Smooth muscle cell (in vitro differentiated cells): Measurements from ENCODE around the gene LDLRAD3. TPM values are rescaled to one million over a fixed set of nuclear protein-coding genes. Genes with fewer than 3 reads are reported as not detected.

Source experiments
- DNase-seq: peaks from one replicate; lab custom pipeline; 2025; ENCODE audit not compliant: unreplicated experiment; lab: John Stamatoyannopoulos, UW
- H2AFZ ChIP-seq: fragments of 200-600 bp; sonication (generic); 2 replicates; pipeline ENCODE4 v1.6.0; 2016; ENCODE audit warnings: antibody characterized with exemption, low read depth, mild to moderate bottlenecking
- H3F3A ChIP-seq: fragments of 200-600 bp; sonication (generic); 2 replicates; pipeline ENCODE4 v1.6.0; 2017; ENCODE audit warnings: antibody characterized with exemption, low read depth
- H3K27ac ChIP-seq: fragments of 200-600 bp; sonication (generic); 2 replicates; pipeline ENCODE4 v1.5.1; 2016; ENCODE audit warnings: low read depth, mild to moderate bottlenecking
- H3K27me3 ChIP-seq: fragments of 200-600 bp; sonication (generic); 2 replicates; pipeline ENCODE4 v1.6.1; 2016; ENCODE audit warnings: low read depth, mild to moderate bottlenecking
- H3K36me3 ChIP-seq: fragments of 200-600 bp; sonication (generic); 2 replicates; pipeline ENCODE4 v1.5.1; 2016; ENCODE audit warnings: low read depth
- H3K4me1 ChIP-seq: fragments of 200-600 bp; sonication (generic); 2 replicates; pipeline ENCODE4 v1.5.1; 2016; ENCODE audit warnings: low read depth
- H3K4me2 ChIP-seq: fragments of 200-600 bp; sonication (generic); 2 replicates; pipeline ENCODE4 v1.6.0; 2016; ENCODE audit warnings: mild to moderate bottlenecking
- H3K4me3 ChIP-seq: fragments of 200-600 bp; sonication (generic); 2 replicates; pipeline ENCODE4 v1.5.1; 2016; ENCODE audit warnings: mild to moderate bottlenecking
- H3K79me2 ChIP-seq: fragments of 200-600 bp; sonication (generic); 2 replicates; pipeline ENCODE4 v1.6.0; 2016; ENCODE audit warnings: low read depth, mild to moderate bottlenecking
- H3K9ac ChIP-seq: fragments of 200-600 bp; sonication (generic); 2 replicates; pipeline ENCODE4 v1.6.0; 2016; ENCODE audit warnings: low read depth
- H3K9me3 ChIP-seq: fragments of 200-600 bp; sonication (generic); replicated peaks from 2 replicates; pipeline ENCODE4 v1.5.1; 2016; ENCODE audit warnings: low read depth
- H4K20me1 ChIP-seq: fragments of 200-600 bp; sonication (generic); 2 replicates; pipeline ENCODE4 v1.6.0; 2016; ENCODE audit warnings: low read depth
- WGBS: methylation state at CpG from one replicate; pipeline ENCODE4 v1.1.7; 2016; ENCODE audit warnings: low lambda C conversion rate; 5-methylcytosine and 5-hydroxymethylcytosine counted together
- polyA plus RNA-seq: library from polyadenylated mRNA; unstranded; fragments of >200 nt; fragmentation: Nextera tagmentation; extraction: Ambion mirVana; gene quantifications from 2 replicates; pipeline ENCODE4 v1.2.1, GENCODE V29; 2016
- total RNA-seq: library from RNA; depleted of rRNA; stranded (reverse); fragments of >200 nt; gene quantifications from 2 replicates; pipeline ENCODE4 v1.2.3, GENCODE V29; 2014
- TF ChIP-seq, protein P1 (sequence below): fragments of 200-600 bp; sonication (generic); IDR thresholded peaks from 2 replicates; pipeline ENCODE4 v1.5.1; 2017; ENCODE audit warnings: borderline replicate concordance, mild to moderate bottlenecking, antibody characterized with exemption; ENCODE audit not compliant: insufficient read depth, poor library complexity, severe bottlenecking

LDLRAD3 gene
- total and polyA plus RNA-seq, 2 experiments from 2014 or later: 6.1 to 10.0 TPM

GRCh38 chr11:35980686-35981390 is 37.0 kb downstream of the LDLRAD3 start:
- Histone ChIP-seq H3K79me2 (peaks cover 19% of the 10 kb centered on the region), H4K20me1 (peaks cover 55% of the 10 kb centered on the region), H3K27ac (no peak overlapping the region), H3K9ac (no peak overlapping the region), H2AFZ (no peak overlapping the region), H3K27me3 (no peaks in the 10 kb centered on the region), H3K9me3 (no peaks in the 10 kb centered on the region), H3K4me2 (no peak overlapping the region), H3K4me3 (no peak overlapping the region), H3K36me3 (no peaks in the 10 kb centered on the region), H3K4me1 (peaks cover 10% of the 10 kb centered on the region), H3F3A (no peaks in the 10 kb centered on the region)
- WGBS: 79% methylated on average over 9 of the region's 9 CpGs
- TF ChIP-seq, protein P1, sequence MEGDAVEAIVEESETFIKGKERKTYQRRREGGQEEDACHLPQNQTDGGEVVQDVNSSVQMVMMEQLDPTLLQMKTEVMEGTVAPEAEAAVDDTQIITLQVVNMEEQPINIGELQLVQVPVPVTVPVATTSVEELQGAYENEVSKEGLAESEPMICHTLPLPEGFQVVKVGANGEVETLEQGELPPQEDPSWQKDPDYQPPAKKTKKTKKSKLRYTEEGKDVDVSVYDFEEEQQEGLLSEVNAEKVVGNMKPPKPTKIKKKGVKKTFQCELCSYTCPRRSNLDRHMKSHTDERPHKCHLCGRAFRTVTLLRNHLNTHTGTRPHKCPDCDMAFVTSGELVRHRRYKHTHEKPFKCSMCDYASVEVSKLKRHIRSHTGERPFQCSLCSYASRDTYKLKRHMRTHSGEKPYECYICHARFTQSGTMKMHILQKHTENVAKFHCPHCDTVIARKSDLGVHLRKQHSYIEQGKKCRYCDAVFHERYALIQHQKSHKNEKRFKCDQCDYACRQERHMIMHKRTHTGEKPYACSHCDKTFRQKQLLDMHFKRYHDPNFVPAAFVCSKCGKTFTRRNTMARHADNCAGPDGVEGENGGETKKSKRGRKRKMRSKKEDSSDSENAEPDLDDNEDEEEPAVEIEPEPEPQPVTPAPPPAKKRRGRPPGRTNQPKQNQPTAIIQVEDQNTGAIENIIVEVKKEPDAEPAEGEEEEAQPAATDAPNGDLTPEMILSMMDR: no peak
- DNase-seq: no peak

GRCh38 chr11:35981581-35981980 is 37.7 kb downstream of the LDLRAD3 start:
- no peak overlapping the region for H2AFZ ChIP-seq
- H3K79me2 ChIP-seq: peaks cover 19% of the 10 kb centered on the region
- H3K4me3 ChIP-seq: no peak overlapping the region
- no peaks in the 10 kb centered on the region for H3K9me3 ChIP-seq
- H3K9ac ChIP-seq: no peak overlapping the region
- TF ChIP-seq, protein P1: no peak
- peaks cover 58% of the 10 kb centered on the region for H4K20me1 ChIP-seq
- H3K4me1 ChIP-seq: peaks cover 10% of the 10 kb centered on the region
- H3F3A ChIP-seq: no peaks in the 10 kb centered on the region
- 96% methylated on average over 7 of the region's 7 CpGs for WGBS
- no peak for DNase-seq
- no peaks in the 10 kb centered on the region for H3K27me3 ChIP-seq
- H3K27ac ChIP-seq: no peak overlapping the region
- no peaks in the 10 kb centered on the region for H3K36me3 ChIP-seq
- H3K4me2 ChIP-seq: no peak overlapping the region

- no peak for DNase-seq
- 93% methylated on average over 8 of the region's 8 CpGs for WGBS
- Histone ChIP-seq H3K36me3 (no peaks in the 10 kb centered on the region), H3F3A (no peaks in the 10 kb centered on the region), H3K4me3 (no peak overlapping the region), H3K27me3 (no peaks in the 10 kb centered on the region), H3K27ac (no peak overlapping the region), H3K9ac (no peak overlapping the region), H2AFZ (no peak overlapping the region), H3K9me3 (no peaks in the 10 kb centered on the region), H4K20me1 (peaks cover 59% of the 10 kb centered on the region), H3K4me1 (peaks cover 10% of the 10 kb centered on the region), H3K4me2 (no peak overlapping the region), H3K79me2 (peaks cover 19% of the 10 kb centered on the region)
- TF ChIP-seq, protein P1: no peak
Measured at GRCh38 chr11:35982061-35982460, 38.2 kb downstream of the LDLRAD3 start.

GRCh38 chr11:35983981-35984380 is 40.1 kb downstream of the LDLRAD3 start:
- Histone ChIP-seq H3K27me3 (no peaks in the 10 kb centered on the region), H3K4me3 (no peak overlapping the region), H3K36me3 (no peaks in the 10 kb centered on the region), H3K27ac (no peak overlapping the region), H3F3A (no peaks in the 10 kb centered on the region), H4K20me1 (peaks cover 49% of the 10 kb centered on the region), H2AFZ (no peak overlapping the region), H3K79me2 (peaks cover 28% of the 10 kb centered on the region), H3K9ac (no peak overlapping the region), H3K9me3 (no peaks in the 10 kb centered on the region), H3K4me2 (no peak overlapping the region), H3K4me1 (no peaks in the 10 kb centered on the region)
- WGBS: 77% methylated on average over 1 of the region's 1 CpG
- TF ChIP-seq, protein P1: no peak
- DNase-seq: no peak
